Fibroblast of lung (primary cell): Measurements from ENCODE around the gene MGAT5.

Experiments
- EZH2 ChIP-seq: IDR thresholded peaks from 2 replicates; pipeline ENCODE4 v1.5.1; 2012; ENCODE audit warnings: low read length, control low read depth, mild to moderate bottlenecking; ENCODE audit errors: missing control alignments
- TF ChIP-seq, protein P1 (sequence below), 2 donors: IDR thresholded peaks in 1 of 2; conservative IDR thresholded peaks in 1 of 2; 1 replicate in 1 of 2; 2 replicates in 1 of 2; pipeline ENCODE4 v1.5.1; 2011 to 2012; ENCODE audit warnings: low read length in 2 of 2, control low read depth in 1 of 2, inconsistent platforms in 1 of 2, low read depth in 1 of 2, mild to moderate bottlenecking in 1 of 2

DNA sequence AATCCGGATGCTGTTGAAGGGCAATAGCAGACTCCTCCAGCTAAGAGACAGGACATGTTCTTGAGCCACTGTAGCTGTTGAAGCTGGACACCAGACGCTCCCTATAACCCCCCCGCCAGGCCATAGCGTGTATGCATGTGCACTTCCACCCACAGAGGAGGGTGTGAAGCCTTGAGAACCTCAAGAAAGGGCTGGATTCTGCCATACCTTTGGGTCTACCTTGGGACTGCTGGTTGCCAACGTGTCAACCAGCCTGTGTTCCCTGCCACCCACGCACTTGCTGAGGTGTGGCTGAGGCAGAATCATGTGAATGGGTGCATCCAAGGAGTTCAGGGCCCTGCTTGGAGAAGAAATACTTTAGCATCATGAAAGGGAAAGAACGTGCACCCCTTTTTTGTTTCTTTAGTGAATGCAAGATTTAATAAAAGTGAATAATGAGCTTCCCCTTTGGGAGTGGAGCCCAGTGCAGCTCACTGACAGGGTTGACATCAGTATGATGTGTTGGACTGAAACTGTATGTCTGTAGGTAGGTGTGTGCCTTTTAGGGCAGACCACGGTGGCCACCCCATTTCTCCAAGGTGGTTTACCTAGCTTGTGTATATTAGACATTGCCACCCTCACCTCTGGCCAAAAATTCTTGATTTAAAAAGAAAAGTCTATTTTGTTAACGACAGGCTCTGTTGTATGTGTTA lies 198.3 kb downstream of the MGAT5 start:
- TF ChIP-seq, protein P1, sequence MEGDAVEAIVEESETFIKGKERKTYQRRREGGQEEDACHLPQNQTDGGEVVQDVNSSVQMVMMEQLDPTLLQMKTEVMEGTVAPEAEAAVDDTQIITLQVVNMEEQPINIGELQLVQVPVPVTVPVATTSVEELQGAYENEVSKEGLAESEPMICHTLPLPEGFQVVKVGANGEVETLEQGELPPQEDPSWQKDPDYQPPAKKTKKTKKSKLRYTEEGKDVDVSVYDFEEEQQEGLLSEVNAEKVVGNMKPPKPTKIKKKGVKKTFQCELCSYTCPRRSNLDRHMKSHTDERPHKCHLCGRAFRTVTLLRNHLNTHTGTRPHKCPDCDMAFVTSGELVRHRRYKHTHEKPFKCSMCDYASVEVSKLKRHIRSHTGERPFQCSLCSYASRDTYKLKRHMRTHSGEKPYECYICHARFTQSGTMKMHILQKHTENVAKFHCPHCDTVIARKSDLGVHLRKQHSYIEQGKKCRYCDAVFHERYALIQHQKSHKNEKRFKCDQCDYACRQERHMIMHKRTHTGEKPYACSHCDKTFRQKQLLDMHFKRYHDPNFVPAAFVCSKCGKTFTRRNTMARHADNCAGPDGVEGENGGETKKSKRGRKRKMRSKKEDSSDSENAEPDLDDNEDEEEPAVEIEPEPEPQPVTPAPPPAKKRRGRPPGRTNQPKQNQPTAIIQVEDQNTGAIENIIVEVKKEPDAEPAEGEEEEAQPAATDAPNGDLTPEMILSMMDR (conservative IDR thresholded peaks at IDR 0.05 in 1 of 2, IDR thresholded peaks at IDR 0.05 in 1 of 2; ENCODE audit: low read depth in 1 of 2, low read length in 2 of 2) = no peak
- TF ChIP-seq EZH2 = no peak
